KMS-11 (cell line): Measurements from ENCODE around the gene PTCD2.

Experiments used
- H2AFZ ChIP-seq: fragments of 200-600 bp; sonication (generic); 2 replicates; pipeline ENCODE4 v1.6.1; 2016; ENCODE audit warnings: antibody characterized with exemption, mixed run types, low read depth
- H3K27ac ChIP-seq: fragments of 200-600 bp; sonication (generic); 2 replicates; pipeline ENCODE4 v1.6.1; 2016; ENCODE audit warnings: mild to moderate bottlenecking, mixed run types
- H3K27me3 ChIP-seq: fragments of 200-600 bp; sonication (generic); 2 replicates; pipeline ENCODE4 v1.6.1; 2017; ENCODE audit warnings: mild to moderate bottlenecking, low read depth, mixed run types, moderate library complexity; ENCODE audit not compliant: insufficient read depth
- H3K36me3 ChIP-seq: fragments of 200-600 bp; sonication (generic); 2 replicates; pipeline ENCODE4 v1.6.1; 2017; ENCODE audit warnings: mild to moderate bottlenecking, mixed run types; ENCODE audit not compliant: insufficient read depth
- H3K4me1 ChIP-seq: fragments of 200-600 bp; sonication (generic); 2 replicates; pipeline ENCODE4 v1.6.1; 2016; ENCODE audit warnings: mild to moderate bottlenecking, low read depth, mixed run types; ENCODE audit not compliant: poor library complexity, severe bottlenecking
- H3K4me2 ChIP-seq: fragments of 200-600 bp; sonication (generic); 2 replicates; pipeline ENCODE4 v1.7.0; 2016; ENCODE audit warnings: mild to moderate bottlenecking, mixed run types
- H3K4me3 ChIP-seq: fragments of 200-600 bp; sonication (generic); IDR thresholded peaks from 2 replicates; pipeline ENCODE4 v1.6.1; 2017; ENCODE audit warnings: low read depth, low read length, mixed read lengths; ENCODE audit not compliant: insufficient read depth
- H3K79me2 ChIP-seq: fragments of 200-600 bp; sonication (generic); 2 replicates; pipeline ENCODE4 v1.6.1; 2016; ENCODE audit warnings: low read depth, mixed run types; ENCODE audit not compliant: insufficient read depth
- H3K9ac ChIP-seq: fragments of 200-600 bp; sonication (generic); 2 replicates; pipeline ENCODE4 v1.6.1; 2016; ENCODE audit warnings: mild to moderate bottlenecking, mixed run types
- H4K20me1 ChIP-seq: fragments of 200-600 bp; sonication (generic); 2 replicates; pipeline ENCODE4 v1.6.1; 2016; ENCODE audit warnings: mild to moderate bottlenecking, mixed run types; ENCODE audit not compliant: insufficient read depth
- TF ChIP-seq, protein P1 (sequence below): fragments of 200-600 bp; sonication (generic); conservative IDR thresholded peaks from 2 replicates; pipeline ENCODE4 v1.6.1; 2017; ENCODE audit warnings: low read depth, mild to moderate bottlenecking, antibody characterized with exemption, low read length, moderate library complexity, mixed read lengths

PTCD2 gene

DNA sequence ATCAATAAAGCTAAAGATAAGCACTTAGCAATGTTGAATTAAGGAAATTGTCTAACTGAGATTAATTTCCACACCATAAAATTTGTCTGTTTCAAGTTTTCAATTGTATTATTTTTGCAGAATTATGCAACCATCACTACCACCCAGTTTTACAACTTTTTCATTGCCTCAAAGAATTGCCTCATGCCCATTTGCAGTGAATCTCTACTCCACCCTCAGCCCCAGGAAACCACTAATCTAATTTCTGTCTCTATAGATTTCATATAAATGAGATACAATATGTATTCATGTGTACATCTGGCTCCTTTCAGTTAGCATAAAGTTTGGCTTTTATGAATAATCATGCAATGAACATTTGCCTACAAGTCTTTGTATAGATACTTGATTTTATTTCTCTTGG lies 72.9 kb downstream of the PTCD2 start:
- Histone ChIP-seq H3K4me2 (no peak overlapping the region), H3K9ac (no peak overlapping the region), H4K20me1 (no peaks in the 10 kb centered on the region), H3K79me2 (no peaks in the 10 kb centered on the region), H3K36me3 (no peaks in the 10 kb centered on the region), H3K27ac (no peak overlapping the region), H2AFZ (no peak overlapping the region), H3K27me3 (no peaks in the 10 kb centered on the region), H3K4me3 (no peak overlapping the region), H3K4me1 (no peaks in the 10 kb centered on the region)
- TF ChIP-seq, protein P1, sequence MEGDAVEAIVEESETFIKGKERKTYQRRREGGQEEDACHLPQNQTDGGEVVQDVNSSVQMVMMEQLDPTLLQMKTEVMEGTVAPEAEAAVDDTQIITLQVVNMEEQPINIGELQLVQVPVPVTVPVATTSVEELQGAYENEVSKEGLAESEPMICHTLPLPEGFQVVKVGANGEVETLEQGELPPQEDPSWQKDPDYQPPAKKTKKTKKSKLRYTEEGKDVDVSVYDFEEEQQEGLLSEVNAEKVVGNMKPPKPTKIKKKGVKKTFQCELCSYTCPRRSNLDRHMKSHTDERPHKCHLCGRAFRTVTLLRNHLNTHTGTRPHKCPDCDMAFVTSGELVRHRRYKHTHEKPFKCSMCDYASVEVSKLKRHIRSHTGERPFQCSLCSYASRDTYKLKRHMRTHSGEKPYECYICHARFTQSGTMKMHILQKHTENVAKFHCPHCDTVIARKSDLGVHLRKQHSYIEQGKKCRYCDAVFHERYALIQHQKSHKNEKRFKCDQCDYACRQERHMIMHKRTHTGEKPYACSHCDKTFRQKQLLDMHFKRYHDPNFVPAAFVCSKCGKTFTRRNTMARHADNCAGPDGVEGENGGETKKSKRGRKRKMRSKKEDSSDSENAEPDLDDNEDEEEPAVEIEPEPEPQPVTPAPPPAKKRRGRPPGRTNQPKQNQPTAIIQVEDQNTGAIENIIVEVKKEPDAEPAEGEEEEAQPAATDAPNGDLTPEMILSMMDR: no peak

GRCh38 chr5:72394688-72395087 lies 74.5 kb downstream of the PTCD2 start:
- Histone ChIP-seq H3K27me3 (no peaks in the 10 kb centered on the region), H3K4me2 (no peak overlapping the region), H3K4me1 (no peaks in the 10 kb centered on the region)

DNA sequence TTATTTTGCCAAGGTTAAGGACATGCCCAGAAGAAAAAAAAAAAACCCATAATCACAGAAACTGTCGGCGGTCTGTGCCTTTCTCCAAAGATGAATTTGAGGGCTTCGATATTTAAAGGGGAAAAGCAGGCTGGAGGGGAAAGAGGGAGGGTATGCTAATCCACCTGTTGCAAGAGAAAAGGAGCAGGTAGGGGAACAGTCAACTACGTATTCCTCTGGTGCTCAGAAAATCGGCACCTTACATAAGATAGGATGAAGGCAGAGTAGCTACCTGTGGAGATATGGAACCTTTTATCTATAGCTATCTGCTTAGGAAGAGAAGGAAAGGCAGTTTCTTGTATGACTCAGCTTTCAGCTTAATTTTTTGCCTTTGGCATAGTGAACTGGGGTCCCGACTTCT lies 77.7 kb downstream of the PTCD2 start:
- TF ChIP-seq, protein P1: no peak
- H3K4me2 ChIP-seq: no peak overlapping the region
- no peak overlapping the region for H3K9ac ChIP-seq
- no peaks in the 10 kb centered on the region for H3K79me2 ChIP-seq
- no peak overlapping the region for H3K4me3 ChIP-seq
- H3K4me1 ChIP-seq: no peaks in the 10 kb centered on the region
- H4K20me1 ChIP-seq: no peaks in the 10 kb centered on the region
- H3K27me3 ChIP-seq: no peaks in the 10 kb centered on the region
- no peak overlapping the region for H3K27ac ChIP-seq
- no peaks in the 10 kb centered on the region for H3K36me3 ChIP-seq
- H2AFZ ChIP-seq: no peak overlapping the region

More at GRCh38 chr5:72394688-72395087, 74.5 kb downstream of the PTCD2 start:
- Histone ChIP-seq H3K4me3 (no peak overlapping the region), H4K20me1 (no peaks in the 10 kb centered on the region), H2AFZ (no peak overlapping the region), H3K27ac (no peak overlapping the region), H3K79me2 (no peaks in the 10 kb centered on the region), H3K36me3 (no peaks in the 10 kb centered on the region), H3K9ac (no peak overlapping the region)
- TF ChIP-seq, protein P1: peak; percentile 36

DNA sequence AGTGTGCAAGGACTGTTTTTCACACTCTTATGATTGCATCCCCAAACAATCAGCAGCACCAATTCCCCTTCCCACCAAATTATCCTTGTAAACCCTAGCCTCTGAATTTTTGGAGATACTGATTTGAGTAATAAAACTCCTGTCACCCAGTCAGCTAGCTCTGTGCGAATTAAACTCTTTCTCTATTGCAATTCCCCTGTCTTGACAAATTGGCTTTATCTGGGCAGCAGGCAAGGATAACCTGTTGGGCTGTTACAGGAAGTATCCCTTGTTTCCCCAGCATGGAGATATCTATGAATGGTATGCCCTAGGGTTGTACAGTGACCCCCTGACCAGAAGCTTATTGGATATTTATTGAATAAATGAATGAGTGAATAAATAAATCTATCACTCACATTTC lies 80.8 kb downstream of the PTCD2 start:
- Histone ChIP-seq H3K4me1 (no peaks in the 10 kb centered on the region), H3K9ac (no peak overlapping the region), H3K36me3 (no peaks in the 10 kb centered on the region), H2AFZ (no peak overlapping the region), H3K27me3 (no peaks in the 10 kb centered on the region), H3K4me3 (no peak overlapping the region), H3K27ac (no peak overlapping the region), H3K4me2 (no peak overlapping the region), H4K20me1 (no peaks in the 10 kb centered on the region), H3K79me2 (no peaks in the 10 kb centered on the region)
- TF ChIP-seq, protein P1: no peak
